ENCODE measurements around the gene SLC30A7.

DNA sequence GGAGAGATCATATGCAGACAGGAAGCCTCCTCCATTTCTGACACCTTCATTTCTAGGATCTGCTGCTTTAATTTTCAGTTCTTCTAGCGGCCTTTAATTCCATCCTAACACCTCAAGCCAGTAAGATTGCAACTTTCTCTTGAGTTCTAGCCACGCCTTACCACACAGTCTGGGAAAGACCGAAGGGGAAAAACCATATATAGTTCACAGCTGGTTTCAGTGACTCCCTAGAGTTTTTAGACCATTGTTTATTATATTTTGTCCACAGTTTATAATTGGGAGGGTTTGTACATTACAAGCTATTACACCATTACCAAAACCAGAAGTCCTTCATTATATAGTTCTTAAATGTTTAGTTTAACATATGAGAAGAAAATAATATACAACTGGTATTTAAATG, 92.2 kb downstream of the SLC30A7 start:
- TF ChIP-seq SOX6 (IDR thresholded peaks at IDR 0.05) (no peak), SOX6 (CRISPR knock-in tag; IDR thresholded peaks at IDR 0.05) (no peak), CHD2 (IDR thresholded peaks at IDR 0.05; ENCODE audit: low read depth, low read length) (no peak), HDAC2 (CRISPR knock-in tag; IDR thresholded peaks at IDR 0.05) (no peak), ZNF782 (CRISPR knock-in tag; IDR thresholded peaks at IDR 0.05; ENCODE audit: borderline replicate concordance) (no peak), ZNF207 (IDR thresholded peaks at IDR 0.05; ENCODE audit: borderline replicate concordance) (no peak), RAD21 (CRISPR knock-in tag; IDR thresholded peaks at IDR 0.05) (no peak), U2AF2 (IDR thresholded peaks at IDR 0.05; ENCODE audit: low read depth, low read length) (no peak), ZNF121 (CRISPR knock-in tag; IDR thresholded peaks at IDR 0.05) (no peak), TCF12 (IDR thresholded peaks at IDR 0.05) (no peak), TCF12 (CRISPR knock-in tag; IDR thresholded peaks at IDR 0.05) (no peak), MAZ (IDR thresholded peaks at IDR 0.05; ENCODE audit: borderline replicate concordance, low read depth, low read length) (no peak), MAZ (CRISPR knock-in tag; IDR thresholded peaks at IDR 0.05; ENCODE audit: low read depth) (no peak)
- TF ChIP-seq, protein P1, sequence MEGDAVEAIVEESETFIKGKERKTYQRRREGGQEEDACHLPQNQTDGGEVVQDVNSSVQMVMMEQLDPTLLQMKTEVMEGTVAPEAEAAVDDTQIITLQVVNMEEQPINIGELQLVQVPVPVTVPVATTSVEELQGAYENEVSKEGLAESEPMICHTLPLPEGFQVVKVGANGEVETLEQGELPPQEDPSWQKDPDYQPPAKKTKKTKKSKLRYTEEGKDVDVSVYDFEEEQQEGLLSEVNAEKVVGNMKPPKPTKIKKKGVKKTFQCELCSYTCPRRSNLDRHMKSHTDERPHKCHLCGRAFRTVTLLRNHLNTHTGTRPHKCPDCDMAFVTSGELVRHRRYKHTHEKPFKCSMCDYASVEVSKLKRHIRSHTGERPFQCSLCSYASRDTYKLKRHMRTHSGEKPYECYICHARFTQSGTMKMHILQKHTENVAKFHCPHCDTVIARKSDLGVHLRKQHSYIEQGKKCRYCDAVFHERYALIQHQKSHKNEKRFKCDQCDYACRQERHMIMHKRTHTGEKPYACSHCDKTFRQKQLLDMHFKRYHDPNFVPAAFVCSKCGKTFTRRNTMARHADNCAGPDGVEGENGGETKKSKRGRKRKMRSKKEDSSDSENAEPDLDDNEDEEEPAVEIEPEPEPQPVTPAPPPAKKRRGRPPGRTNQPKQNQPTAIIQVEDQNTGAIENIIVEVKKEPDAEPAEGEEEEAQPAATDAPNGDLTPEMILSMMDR (CRISPR knock-in tag; IDR thresholded peaks at IDR 0.05) = no peak
- TF ChIP-seq, protein P2, sequence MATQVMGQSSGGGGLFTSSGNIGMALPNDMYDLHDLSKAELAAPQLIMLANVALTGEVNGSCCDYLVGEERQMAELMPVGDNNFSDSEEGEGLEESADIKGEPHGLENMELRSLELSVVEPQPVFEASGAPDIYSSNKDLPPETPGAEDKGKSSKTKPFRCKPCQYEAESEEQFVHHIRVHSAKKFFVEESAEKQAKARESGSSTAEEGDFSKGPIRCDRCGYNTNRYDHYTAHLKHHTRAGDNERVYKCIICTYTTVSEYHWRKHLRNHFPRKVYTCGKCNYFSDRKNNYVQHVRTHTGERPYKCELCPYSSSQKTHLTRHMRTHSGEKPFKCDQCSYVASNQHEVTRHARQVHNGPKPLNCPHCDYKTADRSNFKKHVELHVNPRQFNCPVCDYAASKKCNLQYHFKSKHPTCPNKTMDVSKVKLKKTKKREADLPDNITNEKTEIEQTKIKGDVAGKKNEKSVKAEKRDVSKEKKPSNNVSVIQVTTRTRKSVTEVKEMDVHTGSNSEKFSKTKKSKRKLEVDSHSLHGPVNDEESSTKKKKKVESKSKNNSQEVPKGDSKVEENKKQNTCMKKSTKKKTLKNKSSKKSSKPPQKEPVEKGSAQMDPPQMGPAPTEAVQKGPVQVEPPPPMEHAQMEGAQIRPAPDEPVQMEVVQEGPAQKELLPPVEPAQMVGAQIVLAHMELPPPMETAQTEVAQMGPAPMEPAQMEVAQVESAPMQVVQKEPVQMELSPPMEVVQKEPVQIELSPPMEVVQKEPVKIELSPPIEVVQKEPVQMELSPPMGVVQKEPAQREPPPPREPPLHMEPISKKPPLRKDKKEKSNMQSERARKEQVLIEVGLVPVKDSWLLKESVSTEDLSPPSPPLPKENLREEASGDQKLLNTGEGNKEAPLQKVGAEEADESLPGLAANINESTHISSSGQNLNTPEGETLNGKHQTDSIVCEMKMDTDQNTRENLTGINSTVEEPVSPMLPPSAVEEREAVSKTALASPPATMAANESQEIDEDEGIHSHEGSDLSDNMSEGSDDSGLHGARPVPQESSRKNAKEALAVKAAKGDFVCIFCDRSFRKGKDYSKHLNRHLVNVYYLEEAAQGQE (IDR thresholded peaks at IDR 0.05; ENCODE audit: borderline replicate concordance in 1 of 2, low read depth in 1 of 2, low read length in 2 of 2) = no peak
